Daoy (cell line): Measurements from ENCODE around the gene CLK4. TPM values are rescaled to one million over a fixed set of nuclear protein-coding genes. Genes with fewer than 3 reads are reported as not detected.

Experiments used
- DNase-seq: peaks from one replicate; pipeline ENCODE4 v3.0.0-alpha.2; 2015; ENCODE audit warnings: low read depth
- total RNA-seq: library from RNA; depleted of rRNA; stranded (reverse); fragments of >200 nt; shearing (Covaris generic); gene quantifications from 2 replicates; pipeline ENCODE4 v1.2.3, GENCODE V29; 2014; rRNA removed

Gene CLK4
- total RNA-seq, 1 experiment from 2014 or later = 9.8 TPM

DNA sequence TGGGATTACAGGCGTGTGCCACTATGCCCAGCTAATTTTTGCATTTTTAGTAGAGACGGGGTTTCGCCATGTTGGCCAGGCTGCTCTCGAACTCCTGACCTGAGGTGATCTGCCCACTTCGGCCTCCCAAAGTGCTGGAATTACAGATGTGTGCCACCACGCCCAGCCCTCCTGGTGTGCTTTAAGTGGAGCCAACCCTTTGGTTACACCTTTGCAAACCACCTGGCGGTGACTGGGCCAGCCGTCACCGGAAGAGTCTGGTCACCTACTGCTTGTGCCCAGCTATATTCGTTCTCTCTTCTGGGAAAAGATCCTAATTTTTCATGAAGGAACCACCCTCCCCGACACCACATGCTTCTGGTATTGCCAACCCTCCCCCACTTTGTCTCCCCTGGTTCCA lies 72.5 kb downstream of the CLK4 start:
- DNase-seq = no peak

DNA sequence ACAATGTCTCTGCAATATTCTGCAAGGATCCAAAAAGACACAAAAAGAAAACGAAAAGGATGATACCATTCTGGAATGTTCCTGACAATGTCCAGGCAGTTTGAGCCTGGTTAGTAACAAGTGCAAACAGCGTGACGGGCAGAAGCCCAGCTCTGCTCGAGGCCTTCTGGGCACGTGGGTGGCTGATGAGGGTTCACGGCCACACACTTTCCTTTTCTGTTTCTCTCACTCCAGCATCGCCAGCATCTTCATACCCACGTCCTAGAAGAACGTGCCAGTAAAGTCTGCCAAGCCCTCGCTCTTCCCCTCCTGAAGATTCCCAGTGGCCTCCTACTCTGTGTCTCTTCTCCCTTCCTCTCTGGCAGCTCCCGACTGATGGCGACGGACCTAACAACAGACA lies 73.3 kb downstream of the CLK4 start:
- no peak for DNase-seq

Other genes with a start within 250 kb of the CLK4 start
- gene COL23A1, start 36.7 kb downstream of the CLK4 start, total RNA-seq = 21.7 and 27.1 TPM in 2 replicates
- 14.5 and 18.8 TPM in 2 replicates for gene ZNF354A, start 103.6 kb upstream of the CLK4 start, total RNA-seq
- gene ZNF354B, start 232.9 kb upstream of the CLK4 start, total RNA-seq = 6.1 and 8.9 TPM in 2 replicates